Lower leg skin (tissue), 3 donors: ENCODE results near the gene GNLY.

Source experiments
- CTCF ChIP-seq, 3 donors: fragments of 450-650 bp; IDR thresholded peaks; one replicate each; pipeline ENCODE4 v1.5.1; 2016; ENCODE audit warnings: antibody characterized with exemption in 3 of 3, mild to moderate bottlenecking in 3 of 3, moderate library complexity in 2 of 3
- POLR2A ChIP-seq, 2 donors: fragments of 450-650 bp; IDR thresholded peaks; one replicate each; pipeline ENCODE4 v1.6.1; 2016 to 2017; ENCODE audit warnings: antibody characterized with exemption in 2 of 2, mild to moderate bottlenecking in 1 of 2, moderate library complexity in 1 of 2

DNA sequence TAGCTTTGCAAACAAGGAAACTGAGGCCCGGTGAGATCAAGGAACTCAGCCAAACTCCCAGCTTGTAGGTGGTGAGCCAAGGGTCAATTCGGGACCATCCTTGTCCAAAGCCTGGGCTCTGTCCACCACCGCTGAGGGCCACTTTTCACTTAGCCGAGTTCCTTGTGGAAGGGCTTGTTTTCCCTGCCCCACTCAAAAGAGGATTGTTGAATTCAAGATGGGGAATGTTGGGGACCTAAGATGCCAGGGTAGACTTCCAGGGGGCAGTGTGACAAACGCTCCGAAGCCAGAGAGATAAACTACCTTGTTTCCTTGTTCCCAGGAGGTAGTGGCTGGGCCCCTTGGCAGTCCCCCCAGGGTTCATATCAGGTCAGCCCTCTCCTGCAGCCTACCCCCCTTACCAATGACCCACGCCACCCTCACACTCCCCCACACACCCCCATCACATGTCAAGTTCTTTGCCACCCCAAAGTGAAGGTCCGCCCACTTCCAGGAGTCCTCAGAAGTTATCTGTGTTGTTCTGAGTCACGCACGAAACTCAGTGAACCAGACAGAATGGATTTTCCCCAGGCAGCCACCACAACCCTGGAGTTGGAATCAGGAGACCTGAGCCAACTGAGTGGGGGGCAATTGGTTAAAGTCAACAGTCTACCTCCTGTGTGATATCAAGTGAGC lies 49.3 kb downstream of the GNLY start:
- no peak for TF ChIP-seq CTCF (IDR thresholded peaks at IDR 0.05)
- TF ChIP-seq POLR2A (IDR thresholded peaks at IDR 0.05) = no peak
